Fibroblast of lung (primary cell): Measurements from ENCODE around the gene S100A4. TPM values are rescaled to one million over a fixed set of nuclear protein-coding genes. Genes with fewer than 3 reads are reported as not detected.

ENCODE experiments used
- DNase-seq, 2 donors: peaks; one replicate each; pipeline versions ENCODE4 v3.0.0 to v3.0.0-alpha.2; 2010; ENCODE audit warnings: low read depth in 2 of 2
- H2AFZ ChIP-seq: 2 replicates; pipeline ENCODE4 v1.5.1; 2012; ENCODE audit warnings: low read length, control low read depth, inconsistent platforms
- H3K27ac ChIP-seq: 2 replicates; pipeline ENCODE4 v1.5.1; 2011; ENCODE audit warnings: low read length, control low read depth; ENCODE audit not compliant: insufficient read depth
- H3K27me3 ChIP-seq: 2 replicates; pipeline ENCODE4 v1.5.1; 2011; ENCODE audit warnings: mild to moderate bottlenecking, low read length; ENCODE audit not compliant: control insufficient read depth, insufficient read depth
- H3K36me3 ChIP-seq: 2 replicates; pipeline ENCODE4 v1.5.1; 2011; ENCODE audit warnings: low read length; ENCODE audit not compliant: control insufficient read depth, insufficient read depth
- H3K4me1 ChIP-seq: 2 replicates; pipeline ENCODE4 v1.5.1; 2011; ENCODE audit warnings: low read length; ENCODE audit not compliant: control insufficient read depth, insufficient read depth; ENCODE audit errors: extremely low read depth
- H3K4me2 ChIP-seq: 2 replicates; pipeline ENCODE4 v1.5.1; 2011; ENCODE audit warnings: low read length, control low read depth; ENCODE audit not compliant: insufficient read depth; ENCODE audit errors: extremely low read depth
- H3K4me3 ChIP-seq, 4 experiments: fragments of 200-600 bp in 1 of 4; sonication (generic) in 1 of 4; replicated peaks in 1 of 4; 2 replicates each; pipeline ENCODE4 v1.5.1; 2011 to 2016; ENCODE audit warnings: low read length in 4 of 4, low read depth in 3 of 4, mild to moderate bottlenecking in 3 of 4, control low read depth in 2 of 4, inconsistent platforms in 1 of 4, mixed read lengths in 1 of 4; ENCODE audit not compliant: insufficient read depth in 1 of 4; ENCODE audit errors: control extremely low read depth in 1 of 4
- H3K79me2 ChIP-seq: 2 replicates; pipeline ENCODE4 v1.5.1; 2012; ENCODE audit warnings: mild to moderate bottlenecking, low read length, inconsistent platforms; ENCODE audit not compliant: control insufficient read depth, insufficient read depth
- H3K9ac ChIP-seq: 2 replicates; pipeline ENCODE4 v1.5.1; 2011; ENCODE audit warnings: mild to moderate bottlenecking, low read length, control low read depth; ENCODE audit not compliant: insufficient read depth
- H3K9me3 ChIP-seq: 2 replicates; pipeline ENCODE4 v1.5.1; 2012; ENCODE audit warnings: low read depth, low read length; ENCODE audit not compliant: control insufficient read depth, insufficient read depth
- H4K20me1 ChIP-seq: 2 replicates; pipeline ENCODE4 v1.5.1; 2011; ENCODE audit warnings: low read length; ENCODE audit not compliant: control insufficient read depth, insufficient read depth; ENCODE audit errors: extremely low read depth
- CTCF ChIP-seq, 2 donors: IDR thresholded peaks in 1 of 2; conservative IDR thresholded peaks in 1 of 2; 1 replicate in 1 of 2; 2 replicates in 1 of 2; pipeline ENCODE4 v1.5.1; 2011 to 2012; ENCODE audit warnings: low read length in 2 of 2, control low read depth in 1 of 2, inconsistent platforms in 1 of 2, low read depth in 1 of 2, mild to moderate bottlenecking in 1 of 2
- EZH2 ChIP-seq: IDR thresholded peaks from 2 replicates; pipeline ENCODE4 v1.5.1; 2012; ENCODE audit warnings: low read length, control low read depth, mild to moderate bottlenecking; ENCODE audit errors: missing control alignments
- polyA plus RNA-seq, 2 donors: library from polyadenylated mRNA; depleted of rRNA in 1 of 2; stranded (reverse) in 1 of 2; unstranded in 1 of 2; fragments of >200 nt; gene quantifications; 2 replicates each; pipeline ENCODE4 v1.2.1, GENCODE V29; 2011 to 2012; ENCODE audit warnings: missing spikeins in 1 of 2
- total RNA-seq: library from RNA; depleted of rRNA; stranded (reverse); fragments of >200 nt; gene quantifications from 2 replicates; pipeline ENCODE4 v1.2.1, GENCODE V29; 2014

The S100A4 gene
- total and polyA plus RNA-seq, 2 donors (not counting 1 experiment from before 2014, with no cell fraction given) = 287 to 371 TPM

- Histone ChIP-seq H4K20me1 (no peaks in the 10 kb centered on the region), H3K4me1 (peaks cover 19% of the 10 kb centered on the region), H3K27me3 (no peaks in the 10 kb centered on the region), H3K36me3 (peaks cover 3% of the 10 kb centered on the region), H3K27ac (no peak overlapping the region), H3K4me3 (no peak overlapping the region), H3K79me2 (peaks cover 20% of the 10 kb centered on the region), H3K9ac (no peak overlapping the region), H2AFZ (no peak overlapping the region), H3K4me2 (no peak overlapping the region), H3K9me3 (no peaks in the 10 kb centered on the region)
- DNase-seq = no peak
- no peak for TF ChIP-seq EZH2
- TF ChIP-seq CTCF (conservative IDR thresholded peaks at IDR 0.05 in 1 of 2, IDR thresholded peaks at IDR 0.05 in 1 of 2; ENCODE audit: low read depth in 1 of 2, low read length in 2 of 2) = no peak
Measured at GRCh38 chr1:153539395-153540093, 6.1 kb downstream of the S100A4 start.

GRCh38 chr1:153538315-153538821 is 7.2 kb downstream of the S100A4 start:
- no peaks in the 10 kb centered on the region for H3K27me3 ChIP-seq
- no peak overlapping the region for H3K27ac ChIP-seq
- H3K36me3 ChIP-seq = peaks cover 6% of the 10 kb centered on the region
- peak in 1 of 2 donors; percentile 26 for DNase-seq
- peaks cover 23% of the 10 kb centered on the region for H3K79me2 ChIP-seq
- no peak overlapping the region for H3K4me3 ChIP-seq
- no peaks in the 10 kb centered on the region for H3K9me3 ChIP-seq
- no peak for TF ChIP-seq CTCF (conservative IDR thresholded peaks at IDR 0.05 in 1 of 2, IDR thresholded peaks at IDR 0.05 in 1 of 2; ENCODE audit: low read depth in 1 of 2, low read length in 2 of 2)
- no peak for TF ChIP-seq EZH2
- no peak overlapping the region for H2AFZ ChIP-seq
- peak overlapping the region; percentile 9 for H3K4me2 ChIP-seq
- H4K20me1 ChIP-seq = no peaks in the 10 kb centered on the region
- H3K9ac ChIP-seq = no peak overlapping the region
- H3K4me1 ChIP-seq = peaks cover 18% of the 10 kb centered on the region

- peaks cover 6% of the 10 kb centered on the region for H3K36me3 ChIP-seq
- H3K4me2 ChIP-seq = no peak overlapping the region
- H3K4me3 ChIP-seq = no peak overlapping the region
- no peak overlapping the region for H3K9ac ChIP-seq
- H3K79me2 ChIP-seq = peaks cover 23% of the 10 kb centered on the region
- no peak overlapping the region for H2AFZ ChIP-seq
- H3K4me1 ChIP-seq = peaks cover 20% of the 10 kb centered on the region
- no peak for TF ChIP-seq EZH2
- no peak for TF ChIP-seq CTCF (conservative IDR thresholded peaks at IDR 0.05 in 1 of 2, IDR thresholded peaks at IDR 0.05 in 1 of 2; ENCODE audit: low read depth in 1 of 2, low read length in 2 of 2)
- no peak for DNase-seq
- no peak overlapping the region for H3K27ac ChIP-seq
- no peaks in the 10 kb centered on the region for H4K20me1 ChIP-seq
- H3K27me3 ChIP-seq = no peaks in the 10 kb centered on the region
- no peaks in the 10 kb centered on the region for H3K9me3 ChIP-seq
Measured at GRCh38 chr1:153537376-153537730, 8.3 kb downstream of the S100A4 start.
